GM21447 (cell line): ENCODE measurements around the gene RAB32.
"Not testable (repeated sequence)": the region's sequence is repeated elsewhere in the genome, so short reads cannot be mapped to it uniquely, and the experiment has no call there.

Experiments used
- ATAC-seq: cut with Tn5 transposase; IDR thresholded peaks from one replicate; pipeline ENCODE4 v1.9.1; 2021; ENCODE audit not compliant: unreplicated experiment

Gene RAB32

GRCh38 chr6:146543211-146543939 is at the start of gene RAB32:
Gene RAB32 (plus strand): TSS chr6:146543833. CDS start chr6:146543872, 39 bp downstream.
- ATAC-seq: peak; percentile 49

GRCh38 chr6:146498309-146498708 is 45.3 kb upstream of the RAB32 start:
- ATAC-seq: no peak

- ATAC-seq: no peak
Measured at GRCh38 chr6:146503096-146503495, 40.5 kb upstream of the RAB32 start.

- ATAC-seq: no peak
Measured at GRCh38 chr6:146515212-146515611, 28.4 kb upstream of the RAB32 start.

GRCh38 chr6:146526192-146526591 is 17.4 kb upstream of the RAB32 start:
- ATAC-seq: no peak

- ATAC-seq: no peak
Measured at GRCh38 chr6:146532702-146533101, 10.9 kb upstream of the RAB32 start.

- no peak for ATAC-seq
Measured at GRCh38 chr6:146542881-146543210, 787 bp upstream of the RAB32 start.

- ATAC-seq: peak; percentile 23
Measured at GRCh38 chr6:146543940-146544615, 445 bp downstream of the RAB32 start.

GRCh38 chr6:146544616-146545182 is 1.1 kb downstream of the RAB32 start:
- no peak for ATAC-seq

GRCh38 chr6:146545581-146545980 is 1.9 kb downstream of the RAB32 start:
- ATAC-seq: no peak

GRCh38 chr6:146546443-146547043 is 2.9 kb downstream of the RAB32 start:
- ATAC-seq: no peak

- no peak for ATAC-seq
Measured at GRCh38 chr6:146547889-146548288, 4.3 kb downstream of the RAB32 start.

GRCh38 chr6:146548898-146549374 is 5.3 kb downstream of the RAB32 start:
- no peak for ATAC-seq

- ATAC-seq: no peak
Measured at GRCh38 chr6:146550911-146551310, 7.3 kb downstream of the RAB32 start.

- no peak for ATAC-seq
Measured at GRCh38 chr6:146551545-146551944, 7.9 kb downstream of the RAB32 start.

- ATAC-seq: no peak
Measured at GRCh38 chr6:146553377-146554135, 9.9 kb downstream of the RAB32 start.

GRCh38 chr6:146560607-146561006 is 17.0 kb downstream of the RAB32 start:
- no peak for ATAC-seq

- not testable (repeated sequence) for ATAC-seq
Measured at GRCh38 chr6:146566661-146567060, 23.0 kb downstream of the RAB32 start.

GRCh38 chr6:146568619-146569018 is 25.0 kb downstream of the RAB32 start:
- not testable (repeated sequence) for ATAC-seq

- ATAC-seq: no peak
Measured at GRCh38 chr6:146574211-146574610, 30.6 kb downstream of the RAB32 start.

- ATAC-seq: no peak
Measured at GRCh38 chr6:146578054-146578453, 34.4 kb downstream of the RAB32 start.
